Cardiac fibroblast (primary cell): ENCODE results near the gene NAXE.

Experiments used
- DNase-seq, 2 donors: peaks; one replicate each; pipeline versions ENCODE4 v3.0.0 to v3.0.0-alpha.2; 2010; ENCODE audit warnings: low read depth in 2 of 2
- H3K4me3 ChIP-seq, 2 donors: replicated peaks in 1 of 2; 1 replicate in 1 of 2; 2 replicates in 1 of 2; pipeline ENCODE4 v1.5.1; 2011; ENCODE audit warnings: low read depth in 2 of 2, low read length in 2 of 2, mild to moderate bottlenecking in 2 of 2, moderate library complexity in 1 of 2
- TF ChIP-seq, protein P1 (sequence below): IDR thresholded peaks from one replicate; pipeline ENCODE4 v1.5.1; 2011; ENCODE audit warnings: low read depth, mild to moderate bottlenecking, low read length, inconsistent platforms

Gene NAXE

DNA sequence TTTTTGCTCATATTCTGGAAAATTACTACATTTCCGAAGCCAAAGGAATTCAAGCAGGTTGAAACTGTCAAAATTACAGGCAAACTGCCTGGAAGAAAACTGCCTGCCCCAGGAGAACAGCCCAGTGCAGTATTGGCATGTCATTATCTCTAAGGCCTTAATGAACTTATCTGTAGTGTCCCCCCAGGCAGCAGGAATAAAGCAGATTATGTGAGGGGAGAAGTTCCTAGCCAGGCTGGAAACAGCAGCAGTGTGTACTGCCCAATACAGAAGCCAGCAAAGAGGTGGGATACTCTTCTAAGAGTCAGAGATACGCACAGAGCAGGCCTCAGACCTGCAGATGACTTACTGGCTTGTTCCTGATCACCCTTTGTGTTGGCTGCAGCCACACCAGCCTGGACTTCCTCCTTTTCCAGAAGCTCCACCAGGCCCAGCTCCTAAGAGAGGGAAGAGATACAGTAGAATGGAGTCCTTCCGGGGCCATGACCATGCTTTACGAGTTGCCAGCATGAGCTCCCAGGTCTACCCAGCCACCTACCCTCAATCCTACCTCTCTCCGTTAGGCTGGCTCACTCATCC, 30.9 kb upstream of the NAXE start:
- no peak overlapping the region for H3K4me3 ChIP-seq
- DNase-seq = no peak
- TF ChIP-seq, protein P1, sequence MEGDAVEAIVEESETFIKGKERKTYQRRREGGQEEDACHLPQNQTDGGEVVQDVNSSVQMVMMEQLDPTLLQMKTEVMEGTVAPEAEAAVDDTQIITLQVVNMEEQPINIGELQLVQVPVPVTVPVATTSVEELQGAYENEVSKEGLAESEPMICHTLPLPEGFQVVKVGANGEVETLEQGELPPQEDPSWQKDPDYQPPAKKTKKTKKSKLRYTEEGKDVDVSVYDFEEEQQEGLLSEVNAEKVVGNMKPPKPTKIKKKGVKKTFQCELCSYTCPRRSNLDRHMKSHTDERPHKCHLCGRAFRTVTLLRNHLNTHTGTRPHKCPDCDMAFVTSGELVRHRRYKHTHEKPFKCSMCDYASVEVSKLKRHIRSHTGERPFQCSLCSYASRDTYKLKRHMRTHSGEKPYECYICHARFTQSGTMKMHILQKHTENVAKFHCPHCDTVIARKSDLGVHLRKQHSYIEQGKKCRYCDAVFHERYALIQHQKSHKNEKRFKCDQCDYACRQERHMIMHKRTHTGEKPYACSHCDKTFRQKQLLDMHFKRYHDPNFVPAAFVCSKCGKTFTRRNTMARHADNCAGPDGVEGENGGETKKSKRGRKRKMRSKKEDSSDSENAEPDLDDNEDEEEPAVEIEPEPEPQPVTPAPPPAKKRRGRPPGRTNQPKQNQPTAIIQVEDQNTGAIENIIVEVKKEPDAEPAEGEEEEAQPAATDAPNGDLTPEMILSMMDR = no peak

DNA sequence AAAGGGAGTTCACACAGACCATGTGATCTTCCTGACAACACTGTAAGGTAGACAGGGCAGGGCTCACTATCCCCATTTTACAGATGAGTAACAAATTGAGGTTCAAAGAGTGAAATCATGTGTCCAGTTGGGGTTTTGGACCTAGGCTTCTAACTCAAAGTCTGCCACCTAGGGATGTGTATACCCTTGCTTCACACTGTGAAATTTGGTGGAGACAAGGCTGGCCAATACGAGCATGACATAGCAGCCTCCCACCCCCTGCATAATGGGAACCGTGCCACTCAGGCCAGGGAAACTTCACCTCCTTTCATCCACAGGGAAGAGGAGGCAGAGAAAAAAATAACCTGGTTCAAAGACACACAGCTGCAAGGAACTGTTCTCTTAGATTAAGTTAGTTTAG, 26.1 kb upstream of the NAXE start:
- TF ChIP-seq, protein P1 = no peak
- DNase-seq = no peak
- H3K4me3 ChIP-seq = no peak overlapping the region

DNA sequence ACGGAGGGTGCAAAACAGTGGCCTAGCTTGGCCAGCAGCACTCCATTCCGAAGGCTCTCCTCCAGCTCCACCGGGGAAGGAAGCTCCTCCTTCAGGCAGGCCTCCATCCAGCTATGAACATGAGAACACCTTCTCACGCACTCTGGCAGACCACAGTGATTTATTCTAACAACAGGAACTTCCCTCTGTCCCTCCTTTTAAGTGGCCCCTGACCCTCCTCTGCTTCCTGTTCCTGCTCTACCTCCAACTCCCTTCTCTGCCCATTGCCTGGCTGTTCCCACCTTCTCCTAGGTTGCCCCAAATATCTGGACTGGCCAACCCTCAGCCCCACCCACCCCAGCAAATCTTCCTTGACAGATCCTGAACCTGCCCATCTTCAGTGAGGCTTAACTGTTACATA, 25.1 kb upstream of the NAXE start:
- TF ChIP-seq, protein P1 = no peak
- DNase-seq = no peak
- H3K4me3 ChIP-seq = no peak overlapping the region

DNA sequence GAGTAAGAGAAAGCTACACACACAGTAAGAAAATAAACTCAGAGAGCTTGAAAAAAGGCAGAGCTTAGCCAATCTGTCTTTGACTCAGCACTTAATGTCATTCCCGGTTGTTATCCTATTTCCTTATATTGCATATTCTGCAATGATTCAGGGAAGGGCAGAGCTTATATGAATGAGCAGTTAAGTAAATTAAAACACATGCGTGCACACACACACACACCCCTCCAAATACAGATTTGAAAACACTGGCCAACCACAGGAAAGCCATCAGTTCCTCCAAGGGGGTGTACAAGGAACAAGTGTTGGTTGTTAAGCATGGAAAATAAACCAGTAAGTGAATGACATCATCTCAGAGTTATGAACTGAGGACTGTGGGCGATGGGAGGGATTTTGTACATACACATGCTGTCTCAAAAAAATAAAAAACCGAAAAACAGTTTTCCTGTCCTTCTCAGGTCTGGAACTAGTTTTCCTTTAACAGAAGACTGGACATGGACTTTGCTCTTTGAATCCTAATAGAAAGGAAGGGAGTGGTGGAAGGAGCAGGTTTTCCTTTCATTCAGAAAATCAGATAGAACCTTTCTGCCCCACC, 20.2 kb upstream of the NAXE start:
- peak; percentile 58 to 86 for DNase-seq
- H3K4me3 ChIP-seq = peak overlapping the region in 1 of 2 donors; percentile 77
- TF ChIP-seq, protein P1 = no peak

DNA sequence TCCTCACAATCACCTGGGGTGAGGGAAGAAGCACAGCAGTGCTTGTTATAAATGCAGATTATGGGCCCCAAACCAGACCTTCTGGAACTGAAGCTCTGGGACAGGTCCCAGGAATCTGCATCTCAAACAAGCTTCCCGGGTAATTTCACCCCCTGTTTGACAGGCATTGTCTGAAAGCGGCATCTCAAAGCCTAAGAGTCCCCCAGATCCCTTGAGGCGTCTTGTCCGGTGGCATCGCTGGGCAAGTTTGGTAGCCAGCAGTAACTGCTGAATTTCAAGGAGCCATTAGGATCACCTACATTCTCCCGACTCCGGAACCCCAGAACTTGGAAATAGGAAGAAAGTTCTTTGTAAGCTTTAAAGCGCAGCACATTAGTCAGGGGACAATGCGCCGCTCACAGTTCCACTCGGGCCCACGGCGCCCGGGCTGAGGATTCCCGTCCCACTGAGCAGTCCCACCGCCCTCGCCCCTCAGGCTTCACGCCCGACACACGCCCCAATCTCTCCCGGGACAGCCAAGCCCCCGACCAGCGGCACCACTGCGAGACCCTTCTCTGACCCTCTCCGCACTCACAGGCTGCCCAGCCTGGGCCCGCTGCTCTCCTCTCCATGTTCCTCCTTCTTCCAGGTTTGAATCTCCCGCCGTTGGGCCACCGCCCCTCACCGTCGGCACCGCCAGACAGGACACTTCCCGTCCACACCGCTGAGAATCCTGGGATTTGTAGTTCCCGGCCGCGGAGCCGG, 19.5 kb upstream of the NAXE start, which contains the start of gene IQGAP3:
IQGAP3 (minus strand) TSS at position 647 of the 744 bp plus-strand sequence; CDS start at position 611, 36 bp downstream.
- H3K4me3 ChIP-seq = peak within 1 kb of the TSS; percentile 69 to 77
- TF ChIP-seq, protein P1 = no peak
- peak; percentile 84 to 85 for DNase-seq

DNA sequence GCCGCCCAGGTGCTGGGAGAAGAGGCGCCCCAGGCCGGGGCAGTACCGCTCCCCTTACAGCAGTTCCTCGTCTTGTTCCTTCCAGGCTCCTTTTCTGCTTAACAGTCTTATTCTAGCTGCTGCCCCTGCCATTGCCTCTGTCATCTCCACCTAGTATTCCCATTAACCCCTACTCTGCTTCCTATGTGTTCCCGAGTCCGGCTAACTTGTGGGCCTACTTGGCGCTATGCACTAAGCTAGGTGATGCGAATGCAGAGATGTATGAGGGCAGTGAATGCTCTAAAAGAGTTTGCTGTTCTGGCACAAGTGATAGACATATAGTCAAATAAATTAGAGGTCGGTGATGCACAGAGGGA, 18.9 kb upstream of the NAXE start:
- H3K4me3 ChIP-seq = peak overlapping the region; percentile 69 to 77
- no peak for DNase-seq
- TF ChIP-seq, protein P1 = no peak
